Calu3 (cell line): ENCODE measurements around the gene RTN4RL1. TPM values are rescaled to one million over a fixed set of nuclear protein-coding genes. Genes with fewer than 3 reads are reported as not detected.

Source experiments
- BruUV-seq: library from RNA; stranded (reverse); fragments of 400-500 nt; replicated peaks from 2 replicates; lab custom pipeline; 2021; lab: Mats Ljungman, UMichigan
- CTCF ChIA-PET: fragments of 300-600 bp; sonication (Branson Sonifier 250); formaldehyde crosslinking; loops from one replicate; lab custom pipeline; 2022; ENCODE audit warnings: antibody characterized with exemption; lab: Charles Lee
- DNase-seq: peaks from one replicate; pipeline ENCODE4 v3.0.0; 2022
- H3K27ac Mint-ChIP-seq: one replicate; pipeline ENCODE4 v1.8.0; 2022; ENCODE audit warnings: mixed read lengths; ENCODE audit not compliant: unreplicated experiment
- H3K27me3 Mint-ChIP-seq: one replicate; pipeline ENCODE4 v1.8.0; 2022; ENCODE audit warnings: mixed read lengths; ENCODE audit not compliant: unreplicated experiment
- H3K36me3 Mint-ChIP-seq: one replicate; pipeline ENCODE4 v1.8.0; 2022; ENCODE audit warnings: mild to moderate bottlenecking, moderate library complexity, mixed read lengths; ENCODE audit not compliant: insufficient read depth, unreplicated experiment
- H3K4me1 Mint-ChIP-seq: one replicate; pipeline ENCODE4 v1.8.0; 2022; ENCODE audit warnings: mild to moderate bottlenecking, low read depth, mixed read lengths; ENCODE audit not compliant: unreplicated experiment
- H3K4me3 Mint-ChIP-seq: one replicate; pipeline ENCODE4 v1.8.0; 2022; ENCODE audit warnings: mild to moderate bottlenecking, low read depth, moderate library complexity, mixed read lengths; ENCODE audit not compliant: unreplicated experiment
- H3K9me3 Mint-ChIP-seq: one replicate; pipeline ENCODE4 v1.8.0; 2022; ENCODE audit warnings: low read depth, mixed read lengths; ENCODE audit not compliant: unreplicated experiment
- intact Hi-C: fragments of 100-400 bp; cut with micrococcal nuclease; formaldehyde crosslinking; loops from one replicate; pipeline ENCODE4 v1.10.0; 2022; ENCODE audit not compliant: unreplicated experiment
- total RNA-seq: library from RNA; stranded (reverse); gene quantifications from 2 replicates; pipeline ENCODE4 v1.2.3, GENCODE V29; 2022
- TF ChIP-seq, protein P1 (sequence below): fragments of 200-600 bp; IDR thresholded peaks from one replicate; pipeline ENCODE4 v1.8.0; 2022; ENCODE audit warnings: antibody characterized with exemption; ENCODE audit not compliant: unreplicated experiment

RTN4RL1 gene
- total RNA-seq, 1 experiment from 2014 or later: not detected

DNA sequence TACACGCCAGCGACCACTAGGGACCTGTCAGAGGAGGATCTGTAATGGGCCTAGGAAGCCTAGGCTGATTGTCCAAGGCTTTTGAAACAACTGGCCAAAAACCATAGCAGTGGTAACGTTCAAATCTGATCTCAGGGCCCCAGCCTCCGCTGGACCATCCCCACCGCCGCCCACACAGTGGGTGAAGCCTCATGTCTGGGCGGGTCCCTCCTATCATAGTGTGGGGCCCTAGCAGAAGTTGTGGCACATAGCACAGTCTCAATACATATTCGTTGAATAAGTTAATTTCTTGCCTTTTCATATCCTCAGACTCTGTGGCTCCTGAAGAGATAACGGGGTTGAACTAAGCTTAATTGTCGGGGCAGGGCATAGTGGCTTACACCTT lies 5.6 kb upstream of the RTN4RL1 start:
- no peaks in the 10 kb centered on the region for H3K4me1 Mint-ChIP-seq
- DNase-seq: peak; percentile 62
- BruUV-seq: TSS peak; percentile 65
- H3K4me3 Mint-ChIP-seq: peak overlapping the region; percentile 81
- peaks cover 28% of the 10 kb centered on the region for H3K27me3 Mint-ChIP-seq
- no peak overlapping the region for H3K27ac Mint-ChIP-seq
- no peaks in the 10 kb centered on the region for H3K9me3 Mint-ChIP-seq
- peaks cover 19% of the 10 kb centered on the region for H3K36me3 Mint-ChIP-seq
- intact Hi-C loops: loop anchor here (1.0 kb wide), 1 partner anchor 11 kb away; no protein-coding TSS in a partner anchor
- CTCF ChIA-PET: interaction anchor here (1.7 kb wide), 1 partner anchor 122 kb away, joined by 6 read pairs; no protein-coding TSS in a partner anchor
- TF ChIP-seq, protein P1, sequence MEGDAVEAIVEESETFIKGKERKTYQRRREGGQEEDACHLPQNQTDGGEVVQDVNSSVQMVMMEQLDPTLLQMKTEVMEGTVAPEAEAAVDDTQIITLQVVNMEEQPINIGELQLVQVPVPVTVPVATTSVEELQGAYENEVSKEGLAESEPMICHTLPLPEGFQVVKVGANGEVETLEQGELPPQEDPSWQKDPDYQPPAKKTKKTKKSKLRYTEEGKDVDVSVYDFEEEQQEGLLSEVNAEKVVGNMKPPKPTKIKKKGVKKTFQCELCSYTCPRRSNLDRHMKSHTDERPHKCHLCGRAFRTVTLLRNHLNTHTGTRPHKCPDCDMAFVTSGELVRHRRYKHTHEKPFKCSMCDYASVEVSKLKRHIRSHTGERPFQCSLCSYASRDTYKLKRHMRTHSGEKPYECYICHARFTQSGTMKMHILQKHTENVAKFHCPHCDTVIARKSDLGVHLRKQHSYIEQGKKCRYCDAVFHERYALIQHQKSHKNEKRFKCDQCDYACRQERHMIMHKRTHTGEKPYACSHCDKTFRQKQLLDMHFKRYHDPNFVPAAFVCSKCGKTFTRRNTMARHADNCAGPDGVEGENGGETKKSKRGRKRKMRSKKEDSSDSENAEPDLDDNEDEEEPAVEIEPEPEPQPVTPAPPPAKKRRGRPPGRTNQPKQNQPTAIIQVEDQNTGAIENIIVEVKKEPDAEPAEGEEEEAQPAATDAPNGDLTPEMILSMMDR: peak; percentile 24

DNA sequence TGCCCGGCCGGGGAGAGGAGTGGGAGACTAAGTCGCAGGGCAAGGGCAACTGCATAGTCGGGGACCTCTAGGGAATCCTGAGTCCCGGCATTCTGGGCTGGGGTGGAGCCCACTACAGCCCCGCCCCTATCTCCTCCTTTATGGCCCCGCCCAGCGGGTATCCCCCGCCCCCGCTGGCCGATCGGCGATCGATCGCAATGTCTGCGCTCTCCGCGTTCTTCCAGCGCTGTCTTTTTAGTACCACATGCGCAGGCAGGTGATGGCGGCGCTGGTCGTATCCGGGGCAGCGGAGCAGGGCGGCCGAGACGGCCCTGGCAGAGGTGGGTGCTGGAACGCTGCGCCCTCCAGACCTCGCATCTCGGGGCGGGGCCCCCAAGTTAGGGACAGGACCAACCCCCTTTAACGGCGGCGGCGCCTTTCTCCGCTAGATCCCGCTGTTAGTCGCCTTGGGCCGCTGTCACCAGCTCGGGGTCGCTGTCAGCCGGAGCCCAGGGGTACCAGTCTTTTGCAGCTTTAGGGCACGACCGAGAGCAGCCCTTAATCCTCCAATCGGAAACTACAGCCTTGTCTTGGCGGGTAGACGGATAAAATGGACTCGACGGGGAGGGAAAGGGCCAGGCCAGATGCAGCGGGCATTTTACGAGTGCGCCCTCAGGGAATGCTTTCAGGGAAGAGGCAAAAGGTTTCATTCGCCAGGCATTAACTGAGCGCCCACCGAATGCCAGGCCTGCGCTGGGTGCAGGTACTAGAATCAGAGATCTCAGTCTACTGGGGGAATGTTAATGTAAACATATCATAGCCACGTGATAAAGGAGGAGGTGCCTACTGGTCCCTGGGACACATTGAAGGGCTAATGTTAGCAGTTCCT lies 5.0 kb upstream of the RTN4RL1 start, which contains the start of gene DPH1:
Gene DPH1 (plus strand): TSS at position 243 of the 868 bp plus-strand sequence. CDS start 17 bp downstream, at position 260.
- H3K4me1 Mint-ChIP-seq: no peaks in the 10 kb centered on the region
- CTCF ChIA-PET: interaction anchor here (0.6 to 1.7 kb wide), 2 partner anchors 121 to 326 kb away, joined by 6 to 7 read pairs; no protein-coding TSS in a partner anchor
- TF ChIP-seq, protein P1: no peak
- H3K36me3 Mint-ChIP-seq: peaks cover 21% of the 10 kb centered on the region
- H3K27me3 Mint-ChIP-seq: peaks cover 33% of the 10 kb centered on the region
- BruUV-seq: no TSS peak
- H3K4me3 Mint-ChIP-seq: peak within 1 kb of the TSS; percentile 81
- no peaks in the 10 kb centered on the region for H3K9me3 Mint-ChIP-seq
- intact Hi-C loops: loop anchor here (1.0 kb wide), 1 partner anchor 11 kb away; no protein-coding TSS in a partner anchor
- H3K27ac Mint-ChIP-seq: no peak within 1 kb of the TSS
- peak; percentile 80 for DNase-seq

DNA sequence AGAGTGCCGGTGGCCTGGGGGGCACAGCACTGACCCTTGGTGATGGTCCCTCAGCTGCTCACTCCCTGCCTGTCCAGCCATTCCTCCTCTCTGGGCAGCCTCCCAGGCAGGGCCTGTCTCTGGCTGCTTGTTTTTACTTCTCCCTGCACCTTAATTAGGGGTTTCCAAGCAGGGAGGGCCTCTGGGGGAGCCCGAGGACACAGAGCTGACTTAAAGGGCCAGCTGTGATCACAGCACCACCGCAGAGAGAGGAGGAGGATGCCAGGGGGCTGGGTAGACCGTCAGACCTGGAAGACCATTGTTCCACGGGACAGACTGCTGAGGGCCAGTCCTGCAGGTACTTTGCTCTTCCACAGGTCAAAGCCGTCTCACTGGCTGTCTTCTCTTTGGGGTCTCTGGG lies 3.6 kb upstream of the RTN4RL1 start:
- TF ChIP-seq, protein P1: no peak
- Mint-ChIP-seq H3K36me3 (peaks cover 21% of the 10 kb centered on the region), H3K27me3 (peaks cover 33% of the 10 kb centered on the region), H3K9me3 (no peaks in the 10 kb centered on the region), H3K4me1 (no peaks in the 10 kb centered on the region), H3K4me3 (no peak overlapping the region), H3K27ac (no peak overlapping the region)
- CTCF ChIA-PET: interaction anchor here (1.0 kb wide), 1 partner anchor 120 kb away, joined by 3 read pairs; no protein-coding TSS in a partner anchor
- no TSS peak for BruUV-seq
- intact Hi-C loops: no loop called here
- no peak for DNase-seq

GRCh38 chr17:2028234-2028614 lies 3.1 kb upstream of the RTN4RL1 start:
- no peaks in the 10 kb centered on the region for H3K9me3 Mint-ChIP-seq
- no peak for DNase-seq
- no peaks in the 10 kb centered on the region for H3K4me1 Mint-ChIP-seq
- peaks cover 21% of the 10 kb centered on the region for H3K36me3 Mint-ChIP-seq
- H3K27ac Mint-ChIP-seq: no peak overlapping the region
- H3K4me3 Mint-ChIP-seq: no peak overlapping the region
- H3K27me3 Mint-ChIP-seq: peaks cover 33% of the 10 kb centered on the region
- intact Hi-C loops: no loop called here
- TF ChIP-seq, protein P1: no peak
- CTCF ChIA-PET: no interaction called here
- BruUV-seq: no TSS peak
